Ectodermal cell (in vitro differentiated cells): ENCODE data around the gene MMADHC.
"Not testable (repeated sequence)": the region's sequence is repeated elsewhere in the genome, so short reads cannot be mapped to it uniquely, and the experiment has no call there.

ENCODE experiments used
- H3K27ac ChIP-seq: 2 replicates; pipeline ENCODE4 v1.7.0; 2013; ENCODE audit warnings: mild to moderate bottlenecking, low read depth, low read length; ENCODE audit not compliant: insufficient read depth, poor library complexity, severe bottlenecking
- H3K27me3 ChIP-seq: 2 replicates; pipeline ENCODE4 v1.7.0; 2013; ENCODE audit warnings: mild to moderate bottlenecking, low read length; ENCODE audit not compliant: insufficient read depth, control insufficient read depth, poor library complexity, severe bottlenecking
- H3K36me3 ChIP-seq: one replicate; pipeline ENCODE4 v1.7.0; 2013; ENCODE audit warnings: low read length; ENCODE audit not compliant: control insufficient read depth, insufficient read depth
- H3K4me1 ChIP-seq: one replicate; pipeline ENCODE4 v1.7.0; 2013; ENCODE audit warnings: low read length; ENCODE audit not compliant: control insufficient read depth, insufficient read depth
- H3K4me3 ChIP-seq: 2 replicates; pipeline ENCODE4 v1.7.0; 2013; ENCODE audit warnings: low read depth, low read length, control low read depth; ENCODE audit not compliant: insufficient read depth
- H3K9me3 ChIP-seq: 2 replicates; pipeline ENCODE4 v1.7.0; 2013; ENCODE audit warnings: mild to moderate bottlenecking, low read length, moderate library complexity; ENCODE audit not compliant: control insufficient read depth
- WGBS, 2 experiments: methylation state at CpG; one replicate each; pipeline ENCODE4 v1.1.7; 2013; ENCODE audit warnings: missing lambda C conversion rate in 2 of 2; 5-methylcytosine and 5-hydroxymethylcytosine counted together

MMADHC gene

GRCh38 chr2:149575277-149575676 lies 12.3 kb downstream of the MMADHC start:
- Histone ChIP-seq H3K36me3 (peaks cover 18% of the 10 kb centered on the region), H3K27ac (no peak overlapping the region), H3K9me3 (no peaks in the 10 kb centered on the region), H3K27me3 (no peaks in the 10 kb centered on the region), H3K4me3 (no peak overlapping the region), H3K4me1 (no peaks in the 10 kb centered on the region)

GRCh38 chr2:149573760-149574159 lies 13.8 kb downstream of the MMADHC start:
- Histone ChIP-seq H3K4me1 (no peaks in the 10 kb centered on the region), H3K9me3 (no peaks in the 10 kb centered on the region), H3K4me3 (no peak overlapping the region), H3K27me3 (no peaks in the 10 kb centered on the region), H3K36me3 (peaks cover 25% of the 10 kb centered on the region), H3K27ac (no peak overlapping the region)
- 85 to 96% methylated on average over 2 of the region's 2 CpGs for WGBS, 2 experiments

- Histone ChIP-seq H3K4me1 (no peaks in the 10 kb centered on the region), H3K27me3 (no peaks in the 10 kb centered on the region), H3K9me3 (no peaks in the 10 kb centered on the region), H3K27ac (no peak overlapping the region), H3K36me3 (peaks cover 20% of the 10 kb centered on the region), H3K4me3 (no peak overlapping the region)
- WGBS, 2 experiments, result 93% methylated on average over 6 of the region's 6 CpGs
These were observed 15.2 kb downstream of the MMADHC start for GRCh38 chr2:149572102-149572953.

GRCh38 chr2:149568138-149568537 lies 19.4 kb downstream of the MMADHC start:
- 95 to 98% methylated on average over 3 of the region's 3 CpGs for WGBS, 2 experiments

GRCh38 chr2:149566652-149567051 lies 20.9 kb downstream of the MMADHC start:
- Histone ChIP-seq H3K36me3 (peaks cover 15% of the 10 kb centered on the region), H3K27ac (no peak overlapping the region)
- WGBS, 2 experiments, result 89 to 98% methylated on average over 2 of the region's 2 CpGs

More at GRCh38 chr2:149568138-149568537, 19.4 kb downstream of the MMADHC start:
- H3K36me3 ChIP-seq, result peaks cover 15% of the 10 kb centered on the region
- no peaks in the 10 kb centered on the region for H3K4me1 ChIP-seq
- H3K4me3 ChIP-seq, result no peak overlapping the region
- no peak overlapping the region for H3K27ac ChIP-seq
- H3K27me3 ChIP-seq, result no peaks in the 10 kb centered on the region
- H3K9me3 ChIP-seq, result no peaks in the 10 kb centered on the region

GRCh38 chr2:149565625-149566024 lies 21.9 kb downstream of the MMADHC start:
- H3K36me3 ChIP-seq, result peaks cover 15% of the 10 kb centered on the region
- not testable (repeated sequence) for H3K27me3 ChIP-seq, H3K9me3 ChIP-seq, H3K4me1 ChIP-seq, H3K27ac ChIP-seq, H3K4me3 ChIP-seq
- 95 to 96% methylated on average over 9 of the region's 9 CpGs for WGBS, 2 experiments

More at GRCh38 chr2:149566652-149567051, 20.9 kb downstream of the MMADHC start:
- Histone ChIP-seq H3K4me1 (no peaks in the 10 kb centered on the region), H3K27me3 (no peaks in the 10 kb centered on the region), H3K9me3 (no peaks in the 10 kb centered on the region), H3K4me3 (no peak overlapping the region)

- Histone ChIP-seq H3K36me3 (peaks cover 12% of the 10 kb centered on the region), H3K4me1 (no peaks in the 10 kb centered on the region)
- WGBS, 2 experiments, result 86 to 94% methylated on average over 4 to 5 of the region's 5 CpGs
These were observed 22.6 kb downstream of the MMADHC start for GRCh38 chr2:149564983-149565382.

GRCh38 chr2:149564097-149564496 lies 23.5 kb downstream of the MMADHC start:
- Histone ChIP-seq H3K9me3 (no peaks in the 10 kb centered on the region), H3K4me3 (no peak overlapping the region), H3K36me3 (peaks cover 7% of the 10 kb centered on the region), H3K4me1 (no peaks in the 10 kb centered on the region), H3K27me3 (no peaks in the 10 kb centered on the region), H3K27ac (no peak overlapping the region)
- 100% methylated on average over 1 of the region's 1 CpG; no CpG with 5 or more reads in 1 of the 2 experiments for WGBS, 2 experiments

More at GRCh38 chr2:149564983-149565382, 22.6 kb downstream of the MMADHC start:
- Histone ChIP-seq H3K9me3 (no peaks in the 10 kb centered on the region), H3K27ac (no peak overlapping the region), H3K27me3 (no peaks in the 10 kb centered on the region), H3K4me3 (no peak overlapping the region)

GRCh38 chr2:149562324-149562723 lies 25.3 kb downstream of the MMADHC start:
- 77 to 92% methylated on average over 2 of the region's 2 CpGs for WGBS, 2 experiments
- H3K36me3 ChIP-seq, result no peaks in the 10 kb centered on the region
- H3K4me1 ChIP-seq, result no peaks in the 10 kb centered on the region
- H3K27me3 ChIP-seq, result no peaks in the 10 kb centered on the region
- H3K27ac ChIP-seq, result no peak overlapping the region
- H3K4me3 ChIP-seq, result no peak overlapping the region
- H3K9me3 ChIP-seq, result no peaks in the 10 kb centered on the region

- no peaks in the 10 kb centered on the region for H3K27me3 ChIP-seq
- H3K4me1 ChIP-seq, result no peaks in the 10 kb centered on the region
- no peak overlapping the region for H3K4me3 ChIP-seq
- no peak overlapping the region for H3K27ac ChIP-seq
- no peaks in the 10 kb centered on the region for H3K36me3 ChIP-seq
- no peaks in the 10 kb centered on the region for H3K9me3 ChIP-seq
These were observed 26.2 kb downstream of the MMADHC start for GRCh38 chr2:149561309-149561926.
